GM19468 (cell line): ENCODE results near the gene TEX22.

Source experiments
- ATAC-seq: cut with Tn5 transposase; IDR thresholded peaks from one replicate; pipeline ENCODE4 v1.9.1; 2021; ENCODE audit warnings: mild to moderate bottlenecking, moderate library complexity, moderate number of reproducible peaks; ENCODE audit not compliant: unreplicated experiment; ENCODE audit errors: extremely low read depth

TEX22 gene

GRCh38 chr14:105395538-105395854 is 2.8 kb upstream of the TEX22 start:
- no peak for ATAC-seq

GRCh38 chr14:105397350-105397931 is 897 bp upstream of the TEX22 start:
- no peak for ATAC-seq

- no peak for ATAC-seq
These were observed 558 bp downstream of the TEX22 start for GRCh38 chr14:105398726-105399465.

- no peak for ATAC-seq
These were observed 1.1 kb downstream of the TEX22 start for GRCh38 chr14:105399466-105399775.

- no peak for ATAC-seq
These were observed 1.7 kb downstream of the TEX22 start for GRCh38 chr14:105400016-105400415.

GRCh38 chr14:105401699-105402098 is 3.4 kb downstream of the TEX22 start:
- no peak for ATAC-seq

- no peak for ATAC-seq
These were observed 10.3 kb downstream of the TEX22 start for GRCh38 chr14:105408592-105408991.

- ATAC-seq = no peak
These were observed 11.0 kb downstream of the TEX22 start for GRCh38 chr14:105409364-105409763.

GRCh38 chr14:105410642-105411016 is 12.3 kb downstream of the TEX22 start:
- no peak for ATAC-seq

GRCh38 chr14:105411017-105411941 is 12.9 kb downstream of the TEX22 start:
- ATAC-seq = no peak

- ATAC-seq = no peak
These were observed 13.8 kb downstream of the TEX22 start for GRCh38 chr14:105411985-105412770.

- no peak for ATAC-seq
These were observed 14.6 kb downstream of the TEX22 start for GRCh38 chr14:105412771-105413543.

- ATAC-seq = no peak
These were observed 15.2 kb downstream of the TEX22 start for GRCh38 chr14:105413544-105413886.

GRCh38 chr14:105414456-105415371 is 16.4 kb downstream of the TEX22 start:
- ATAC-seq = no peak

- ATAC-seq = no peak
These were observed 17.4 kb downstream of the TEX22 start for GRCh38 chr14:105415481-105416428.

GRCh38 chr14:105416671-105417070 is 18.3 kb downstream of the TEX22 start:
- ATAC-seq = no peak

- ATAC-seq = no peak
These were observed 19.4 kb downstream of the TEX22 start for GRCh38 chr14:105417690-105418121.
